GM12891 (cell line): ENCODE data around the gene PMM2.

Source experiments
- PAX5 ChIP-seq: IDR thresholded peaks from 2 replicates; pipeline ENCODE4 v1.6.1; 2011; ENCODE audit warnings: low read length, moderate library complexity, mild to moderate bottlenecking; ENCODE audit not compliant: insufficient read depth, severe bottlenecking
- POLR2A ChIP-seq: IDR thresholded peaks from 2 replicates; pipeline ENCODE4 v1.6.1; 2011; ENCODE audit warnings: low read depth, low read length, control low read depth
- POLR2AphosphoS5 ChIP-seq: IDR thresholded peaks from 2 replicates; pipeline ENCODE4 v1.6.1; 2011; ENCODE audit warnings: low read depth, low read length, control low read depth
- POU2F2 ChIP-seq: IDR thresholded peaks from 2 replicates; pipeline ENCODE4 v1.6.1; 2011; ENCODE audit warnings: low read depth, mild to moderate bottlenecking, control low read depth, low read length, moderate library complexity
- SPI1 ChIP-seq: IDR thresholded peaks from 2 replicates; pipeline ENCODE4 v1.6.1; 2011; ENCODE audit warnings: low read depth, low read length, control low read depth
- TAF1 ChIP-seq: IDR thresholded peaks from 2 replicates; pipeline ENCODE4 v1.6.1; 2011; ENCODE audit warnings: low read depth, low read length, control low read depth

DNA sequence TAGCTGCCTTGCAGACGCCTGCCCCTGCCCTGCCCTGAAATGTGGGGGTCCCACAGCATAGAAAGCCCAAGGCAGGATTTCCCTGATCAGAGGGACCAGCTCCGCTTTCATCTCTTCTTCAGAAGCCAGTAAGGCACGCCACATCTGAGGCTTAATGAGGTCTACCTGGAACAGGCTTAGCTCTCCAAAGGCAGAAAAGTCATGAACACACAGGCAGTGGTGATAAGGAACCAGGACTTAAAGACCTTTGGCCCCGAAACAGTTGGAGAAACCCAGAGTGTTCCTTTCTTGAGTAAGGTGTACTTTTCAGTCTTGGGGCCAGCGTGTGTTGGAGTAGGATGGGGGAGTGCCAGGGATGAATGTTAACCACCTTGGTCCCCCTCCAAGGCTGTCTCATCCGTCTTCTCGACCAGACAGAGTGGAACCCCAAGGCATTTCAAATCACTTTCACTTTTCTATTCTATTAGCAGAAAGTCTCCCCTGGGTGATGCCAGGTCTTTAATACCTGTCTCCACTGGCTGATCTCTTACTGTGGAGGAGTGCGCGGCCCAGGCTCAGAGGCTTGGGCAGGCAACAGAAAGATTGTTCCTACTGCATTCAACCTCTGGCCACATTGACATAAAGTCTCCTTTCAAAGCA lies 44.1 kb upstream of the PMM2 start:
- no peak for TF ChIP-seq POLR2A
- no peak for TF ChIP-seq PAX5
- TF ChIP-seq TAF1: no peak
- no peak for TF ChIP-seq POLR2AphosphoS5
- no peak for TF ChIP-seq POU2F2
- no peak for TF ChIP-seq SPI1
